ENCODE measurements around the gene AK9. TPM values are rescaled to one million over a fixed set of nuclear protein-coding genes. Genes with fewer than 3 reads are reported as not detected.

AK9 gene
- total RNA-seq, 5 donors from 2014 or later (not counting 1 experiment from before 2014, with no cell fraction given) = 7.9 to 12.6 (median 10.2) TPM

DNA sequence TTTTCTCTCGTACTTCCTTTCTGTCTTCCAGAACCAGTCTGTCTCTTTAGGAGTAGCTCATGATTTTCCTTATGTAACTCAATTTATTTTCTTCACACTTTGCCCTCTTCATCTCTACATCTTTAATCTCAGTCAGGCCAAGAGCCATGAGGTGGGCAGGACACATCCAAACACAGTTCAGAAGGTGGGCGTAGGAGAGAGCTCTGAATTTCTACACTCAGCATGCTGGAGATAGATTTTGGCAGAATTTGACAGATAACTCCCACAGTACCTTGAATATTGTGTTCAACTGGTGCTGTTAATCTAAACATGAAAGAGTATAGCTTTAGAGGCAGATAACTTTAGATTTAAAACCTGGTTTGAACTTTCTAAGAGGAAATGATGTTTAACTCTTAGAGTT lies 184.2 kb downstream of the AK9 start:
- ChIA-PET POLR2A (no interaction called here), CTCF (interaction anchor here (1.0 kb wide), 2 partner anchors 18 to 533 kb away, joined by 3 read pairs; no protein-coding TSS in a partner anchor)
- DNase-seq (no peak), ATAC-seq (replicated peaks in 1 of 4) (no peak)
- Mint-ChIP-seq H3K36me3 (no peaks in the 10 kb centered on the region), H3K4me1 (no peaks in the 10 kb centered on the region), H3K9me3 (no peaks in the 10 kb centered on the region), H3K4me3 (no peak overlapping the region), H3K27me3 (no peaks in the 10 kb centered on the region), H3K27ac (no peak overlapping the region)
- Histone ChIP-seq H3K4me3 (ENCODE audit: control insufficient read depth in 1 of 2, extremely low read depth in 1 of 2, low read length in 1 of 2) (no peak overlapping the region), H3K36me3 (ENCODE audit: control insufficient read depth in 2 of 2, extremely low read depth in 1 of 2, insufficient read depth in 1 of 2, low read length in 1 of 2) (no peaks in the 10 kb centered on the region), H3K27ac (ENCODE audit: low read length) (no peak overlapping the region), H3K9me3 (no peaks in the 10 kb centered on the region), H3K27me3 (replicated peaks in 1 of 2; ENCODE audit: control insufficient read depth in 2 of 2, extremely low read depth in 1 of 2, insufficient read depth in 2 of 2, low read length in 1 of 2) (peaks cover 0 to 5% of the 10 kb centered on the region in 2 experiments), H3K4me1 (ENCODE audit: control insufficient read depth in 1 of 2, extremely low read depth in 1 of 2, insufficient read depth in 2 of 2, low read length in 2 of 2) (no peaks in the 10 kb centered on the region)
- 86% methylated on average over 1 of the region's 2 CpGs for WGBS (ENCODE audit: insufficient coverage)

DNA sequence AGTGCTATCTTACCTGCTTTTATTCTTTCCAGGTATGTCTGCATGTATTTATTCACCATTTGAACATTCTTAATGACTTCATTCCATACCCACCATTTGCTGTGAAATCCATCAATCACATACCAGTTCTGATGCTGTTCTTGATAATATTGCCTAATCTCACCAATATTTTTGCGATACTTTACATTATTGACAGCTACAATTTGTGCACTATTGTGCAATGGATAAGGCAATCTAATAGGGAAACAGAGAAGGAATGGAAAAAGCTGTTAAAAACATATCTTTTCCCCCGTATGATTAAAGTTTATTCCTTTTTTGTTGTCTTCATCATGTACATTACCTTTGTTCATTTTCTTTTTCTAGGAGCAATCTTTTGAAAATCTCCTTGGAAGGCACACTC lies 184.7 kb downstream of the AK9 start:
- CTCF ChIA-PET = interaction anchor here in 1 of 2 donors (1.0 kb wide), 1 partner anchor 19 kb away, joined by 3 read pairs; no protein-coding TSS in a partner anchor
- H3K4me1 Mint-ChIP-seq = no peaks in the 10 kb centered on the region
- ATAC-seq (replicated peaks in 1 of 4) = no peak
- no peak overlapping the region for H3K27ac Mint-ChIP-seq
- H3K27me3 Mint-ChIP-seq = no peaks in the 10 kb centered on the region
- Histone ChIP-seq H3K4me3 (ENCODE audit: control insufficient read depth in 1 of 2, extremely low read depth in 1 of 2, low read length in 1 of 2) (no peak overlapping the region), H3K27ac (ENCODE audit: low read length) (no peak overlapping the region), H3K4me1 (ENCODE audit: control insufficient read depth in 1 of 2, extremely low read depth in 1 of 2, insufficient read depth in 2 of 2, low read length in 2 of 2) (no peaks in the 10 kb centered on the region), H3K36me3 (ENCODE audit: control insufficient read depth in 2 of 2, extremely low read depth in 1 of 2, insufficient read depth in 1 of 2, low read length in 1 of 2) (no peaks in the 10 kb centered on the region), H3K27me3 (replicated peaks in 1 of 2; ENCODE audit: control insufficient read depth in 2 of 2, extremely low read depth in 1 of 2, insufficient read depth in 2 of 2, low read length in 1 of 2) (peaks cover 0 to 5% of the 10 kb centered on the region in 2 experiments), H3K9me3 (no peaks in the 10 kb centered on the region)
- no peak for DNase-seq
- no CpG with 5 or more reads among the region's 2 CpGs for WGBS (ENCODE audit: insufficient coverage)
- H3K9me3 Mint-ChIP-seq = no peaks in the 10 kb centered on the region
- no peaks in the 10 kb centered on the region for H3K36me3 Mint-ChIP-seq
- H3K4me3 Mint-ChIP-seq = no peak overlapping the region
- POLR2A ChIA-PET = no interaction called here

GRCh38 chr6:109503327-109504224 lies 187.4 kb downstream of the AK9 start:
- no peak for ATAC-seq (replicated peaks in 1 of 4)
- WGBS (ENCODE audit: insufficient coverage) = 79% methylated on average over 6 of the region's 10 CpGs
- CTCF ChIA-PET = no interaction called here

DNA sequence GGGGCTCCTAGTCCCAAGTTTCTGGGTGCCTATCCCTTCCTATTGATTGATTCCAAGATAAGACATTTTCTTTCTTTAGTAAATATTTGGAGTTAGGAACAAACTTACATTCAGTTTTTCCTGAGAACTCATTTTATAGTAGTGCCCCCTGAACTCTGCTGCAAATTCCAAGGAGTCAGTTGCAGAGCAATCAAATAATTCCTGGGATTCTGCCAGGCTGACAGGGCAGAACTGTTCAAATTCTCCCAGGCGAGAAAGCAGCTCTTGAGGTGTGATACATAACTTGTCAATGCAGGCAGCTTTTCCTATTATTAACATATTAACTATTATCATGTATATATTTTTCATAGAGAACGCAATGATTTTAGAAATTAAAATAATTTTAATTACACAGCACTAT lies 192.1 kb downstream of the AK9 start:
- Mint-ChIP-seq H3K4me1 (peaks cover 2 to 12% (median 10%) of the 10 kb centered on the region in 3 donors), H3K36me3 (no peaks in the 10 kb centered on the region), H3K27me3 (no peaks in the 10 kb centered on the region), H3K9me3 (no peaks in the 10 kb centered on the region), H3K27ac (no peak overlapping the region), H3K4me3 (no peak overlapping the region)
- H3K27ac ChIP-seq (ENCODE audit: low read length) = no peak overlapping the region
- ATAC-seq (replicated peaks in 1 of 4) = no peak
- ChIA-PET CTCF (no interaction called here), POLR2A (no interaction called here)
- DNase-seq = no peak
- H3K4me1 ChIP-seq (ENCODE audit: control insufficient read depth in 1 of 2, extremely low read depth in 1 of 2, insufficient read depth in 2 of 2, low read length in 2 of 2) = peaks cover 0 to 4% of the 10 kb centered on the region in 2 experiments
- WGBS (ENCODE audit: insufficient coverage) = no CpG with 5 or more reads among the region's 2 CpGs
- no peaks in the 10 kb centered on the region for H3K9me3 ChIP-seq
- H3K36me3 ChIP-seq (ENCODE audit: control insufficient read depth in 2 of 2, extremely low read depth in 1 of 2, insufficient read depth in 1 of 2, low read length in 1 of 2) = no peaks in the 10 kb centered on the region
- H3K4me3 ChIP-seq (ENCODE audit: control insufficient read depth in 1 of 2, extremely low read depth in 1 of 2, low read length in 1 of 2) = no peak overlapping the region
- H3K27me3 ChIP-seq (replicated peaks in 1 of 2; ENCODE audit: control insufficient read depth in 2 of 2, extremely low read depth in 1 of 2, insufficient read depth in 2 of 2, low read length in 1 of 2) = peaks cover 0 to 3% of the 10 kb centered on the region in 2 experiments

More at GRCh38 chr6:109503327-109504224, 187.4 kb downstream of the AK9 start:
- DNase-seq = no peak
- H3K4me3 ChIP-seq (ENCODE audit: control insufficient read depth in 1 of 2, extremely low read depth in 1 of 2, low read length in 1 of 2) = no peak overlapping the region
- no peak overlapping the region for H3K27ac ChIP-seq (ENCODE audit: low read length)
- no peaks in the 10 kb centered on the region for H3K4me1 ChIP-seq (ENCODE audit: control insufficient read depth in 1 of 2, extremely low read depth in 1 of 2, insufficient read depth in 2 of 2, low read length in 2 of 2)
- POLR2A ChIA-PET = no interaction called here
- Mint-ChIP-seq H3K4me1 (no peaks in the 10 kb centered on the region), H3K27me3 (no peaks in the 10 kb centered on the region), H3K36me3 (no peaks in the 10 kb centered on the region), H3K4me3 (no peak overlapping the region), H3K9me3 (no peaks in the 10 kb centered on the region), H3K27ac (no peak overlapping the region)
- no peaks in the 10 kb centered on the region for H3K9me3 ChIP-seq
- no peaks in the 10 kb centered on the region for H3K36me3 ChIP-seq (ENCODE audit: control insufficient read depth in 2 of 2, extremely low read depth in 1 of 2, insufficient read depth in 1 of 2, low read length in 1 of 2)
- peaks cover 0 to 5% of the 10 kb centered on the region in 2 experiments for H3K27me3 ChIP-seq (replicated peaks in 1 of 2; ENCODE audit: control insufficient read depth in 2 of 2, extremely low read depth in 1 of 2, insufficient read depth in 2 of 2, low read length in 1 of 2)

DNA sequence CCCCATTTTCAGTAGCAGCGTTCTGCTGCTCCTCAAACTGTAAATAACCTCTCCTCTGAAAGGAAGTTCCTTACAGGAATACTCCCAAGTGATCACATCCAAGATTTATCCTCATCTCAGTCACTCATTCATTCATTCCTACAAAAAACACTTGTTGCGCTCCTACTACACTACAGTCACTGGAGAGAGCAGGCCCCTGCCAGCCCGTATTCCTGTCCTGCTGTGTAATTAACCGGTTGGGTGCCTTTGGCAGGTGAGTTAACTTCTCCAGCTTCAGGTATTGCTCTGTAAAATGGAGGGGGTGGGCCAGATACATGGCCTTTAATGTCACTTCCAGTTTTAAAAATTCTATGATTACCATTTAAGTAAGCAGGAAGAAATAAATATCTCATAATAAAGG lies 192.9 kb downstream of the AK9 start:
- Mint-ChIP-seq H3K9me3 (no peaks in the 10 kb centered on the region), H3K4me1 (peaks cover 2 to 12% (median 11%) of the 10 kb centered on the region in 3 donors), H3K27me3 (no peaks in the 10 kb centered on the region), H3K27ac (no peak overlapping the region), H3K36me3 (no peaks in the 10 kb centered on the region), H3K4me3 (no peak overlapping the region)
- no peak overlapping the region for H3K4me3 ChIP-seq (ENCODE audit: control insufficient read depth in 1 of 2, extremely low read depth in 1 of 2, low read length in 1 of 2)
- ChIA-PET POLR2A (interaction anchor here in 1 of 2 donors (0.6 kb wide), 1 partner anchor 718 kb away, joined by 3 read pairs; no protein-coding TSS in a partner anchor), CTCF (interaction anchor here in 1 of 2 donors (0.7 kb wide), 1 partner anchor 705 kb away, joined by 3 read pairs; no protein-coding TSS in a partner anchor)
- no peaks in the 10 kb centered on the region for H3K36me3 ChIP-seq (ENCODE audit: control insufficient read depth in 2 of 2, extremely low read depth in 1 of 2, insufficient read depth in 1 of 2, low read length in 1 of 2)
- no peak overlapping the region for H3K27ac ChIP-seq (ENCODE audit: low read length)
- H3K4me1 ChIP-seq (ENCODE audit: control insufficient read depth in 1 of 2, extremely low read depth in 1 of 2, insufficient read depth in 2 of 2, low read length in 2 of 2) = peaks cover 0 to 4% of the 10 kb centered on the region in 2 experiments
- no peaks in the 10 kb centered on the region for H3K9me3 ChIP-seq
- H3K27me3 ChIP-seq (replicated peaks in 1 of 2; ENCODE audit: control insufficient read depth in 2 of 2, extremely low read depth in 1 of 2, insufficient read depth in 2 of 2, low read length in 1 of 2) = no peaks in the 10 kb centered on the region
- DNase-seq = no peak
- no peak for ATAC-seq (replicated peaks in 1 of 4)
- 88% methylated on average over 1 of the region's 4 CpGs for WGBS (ENCODE audit: insufficient coverage)

GRCh38 chr6:109496036-109496772 lies 194.8 kb downstream of the AK9 start:
- Mint-ChIP-seq H3K4me1 (peaks cover 11 to 20% (median 20%) of the 10 kb centered on the region in 3 donors), H3K9me3 (no peaks in the 10 kb centered on the region), H3K27ac (no peak overlapping the region), H3K4me3 (no peak overlapping the region), H3K36me3 (no peaks in the 10 kb centered on the region), H3K27me3 (no peaks in the 10 kb centered on the region)
- H3K4me1 ChIP-seq (ENCODE audit: control insufficient read depth in 1 of 2, extremely low read depth in 1 of 2, insufficient read depth in 2 of 2, low read length in 2 of 2) = peaks cover 8 to 10% of the 10 kb centered on the region in 2 experiments
- ATAC-seq (replicated peaks in 1 of 4) = no peak
- no peak overlapping the region for H3K4me3 ChIP-seq (ENCODE audit: control insufficient read depth in 1 of 2, extremely low read depth in 1 of 2, low read length in 1 of 2)
- ChIA-PET POLR2A (interaction anchor here in 1 of 2 donors (0.7 kb wide), 1 partner anchor 17 kb away, joined by 3 read pairs; no protein-coding TSS in a partner anchor), CTCF (interaction anchor here in 1 of 2 donors (0.7 kb wide), 1 partner anchor 13 kb away, joined by 3 read pairs; no protein-coding TSS in a partner anchor)
- no peaks in the 10 kb centered on the region for H3K36me3 ChIP-seq (ENCODE audit: control insufficient read depth in 2 of 2, extremely low read depth in 1 of 2, insufficient read depth in 1 of 2, low read length in 1 of 2)
- WGBS (ENCODE audit: insufficient coverage) = 73% methylated on average over 8 of the region's 9 CpGs
- no peak for DNase-seq
- H3K27ac ChIP-seq (ENCODE audit: low read length) = no peak overlapping the region
- no peaks in the 10 kb centered on the region for H3K27me3 ChIP-seq (replicated peaks in 1 of 2; ENCODE audit: control insufficient read depth in 2 of 2, extremely low read depth in 1 of 2, insufficient read depth in 2 of 2, low read length in 1 of 2)
- H3K9me3 ChIP-seq = no peaks in the 10 kb centered on the region
